MCF 10A (cell line): ENCODE results near the gene COA1. TPM values are rescaled to one million over a fixed set of nuclear protein-coding genes. Genes with fewer than 3 reads are reported as not detected.

Experiments used
- BruUV-seq: library from RNA; stranded (reverse); fragments of 400-500 nt; replicated peaks from 2 replicates; lab custom pipeline; 2021; lab: Mats Ljungman, UMichigan
- CTCF ChIA-PET: fragments of 300-600 bp; sonication (Branson Sonifier 250); formaldehyde crosslinking; extraction: SDS; loops from one replicate; lab custom pipeline; 2021; ENCODE audit warnings: antibody characterized with exemption, inconsistent platforms; lab: Yijun Ruan, JAX
- POLR2A ChIA-PET: fragments of 300-600, 350-650 bp; sonication (Branson Sonifier 250); formaldehyde crosslinking; extraction: SDS; loops from one replicate; lab custom pipeline; 2020; ENCODE audit warnings: antibody characterized with exemption, inconsistent platforms; lab: Yijun Ruan, JAX
- DNase-seq: peaks from one replicate; pipeline ENCODE4 v3.0.0-alpha.2; 2018; ENCODE audit not compliant: unreplicated experiment
- H3K27ac Mint-ChIP-seq: one replicate; pipeline ENCODE4 v1.8.0; 2022; ENCODE audit warnings: mild to moderate bottlenecking, low read depth, mixed read lengths; ENCODE audit not compliant: unreplicated experiment
- H3K27me3 Mint-ChIP-seq: one replicate; pipeline ENCODE4 v1.8.0; 2022; ENCODE audit warnings: mixed read lengths; ENCODE audit not compliant: insufficient read depth, unreplicated experiment
- H3K36me3 Mint-ChIP-seq: one replicate; pipeline ENCODE4 v1.8.0; 2022; ENCODE audit warnings: mild to moderate bottlenecking, moderate library complexity, mixed read lengths; ENCODE audit not compliant: insufficient read depth, unreplicated experiment
- H3K4me1 Mint-ChIP-seq: one replicate; pipeline ENCODE4 v1.8.0; 2022; ENCODE audit warnings: mixed read lengths; ENCODE audit not compliant: insufficient read depth, unreplicated experiment
- H3K4me3 Mint-ChIP-seq: one replicate; pipeline ENCODE4 v1.8.0; 2022; ENCODE audit warnings: mild to moderate bottlenecking, moderate library complexity, mixed read lengths; ENCODE audit not compliant: unreplicated experiment
- H3K9me3 Mint-ChIP-seq: one replicate; pipeline ENCODE4 v1.8.0; 2022; ENCODE audit warnings: mixed read lengths; ENCODE audit not compliant: unreplicated experiment
- CTCF ChIP-seq: fragments of 200-600 bp; IDR thresholded peaks from one replicate; pipeline ENCODE4 v1.8.0; 2022; ENCODE audit warnings: antibody characterized with exemption, mild to moderate bottlenecking; ENCODE audit not compliant: unreplicated experiment
- intact Hi-C: fragments of 100-400 bp; cut with micrococcal nuclease; formaldehyde crosslinking; loops from 2 replicates; pipeline ENCODE4 v1.14.1; 2022
- total RNA-seq: library from RNA; stranded (reverse); gene quantifications from 2 replicates; pipeline ENCODE4 v1.2.3, GENCODE V29; 2022

COA1 gene
- total RNA-seq, 1 experiment from 2014 or later = 68.5 TPM

DNA sequence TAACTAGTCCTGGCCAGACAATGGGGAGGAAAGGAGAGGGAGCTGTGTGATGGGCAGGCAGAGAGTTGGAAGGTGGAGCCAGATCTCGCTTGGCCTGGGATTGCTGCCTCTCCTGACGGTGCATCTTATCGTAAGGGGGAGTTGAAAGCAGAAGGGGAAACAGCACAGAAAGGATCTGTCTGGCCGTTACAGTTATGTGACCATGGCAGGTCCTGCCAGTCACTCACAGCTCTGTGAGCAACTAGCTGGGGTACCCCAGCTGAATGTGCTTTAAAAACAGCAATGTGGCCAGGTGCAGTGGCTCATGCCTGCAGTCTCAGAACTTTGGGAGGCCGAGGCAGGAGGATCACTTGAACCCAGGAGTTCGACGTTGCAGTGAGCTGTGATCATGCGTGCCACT is 37.2 kb upstream of the COA1 start:
- TF ChIP-seq CTCF = no peak
- intact Hi-C loops = no loop called here
- CTCF ChIA-PET = interaction anchor here (0.5 kb wide), 1 partner anchor 66 kb away, joined by 3 read pairs; no protein-coding TSS in a partner anchor
- DNase-seq = no peak
- POLR2A ChIA-PET = interaction anchor here (0.6 to 11.8 kb wide), 6 partner anchors 12 to 184 kb away, joined by 3 to 188 read pairs (median 6); partner anchors contain the start of genes COA1 and STK17A
- Mint-ChIP-seq H3K36me3 (peaks cover 13% of the 10 kb centered on the region), H3K4me3 (no peak overlapping the region), H3K27ac (no peak overlapping the region), H3K9me3 (no peaks in the 10 kb centered on the region), H3K27me3 (no peaks in the 10 kb centered on the region), H3K4me1 (peaks cover 30% of the 10 kb centered on the region)
- no TSS peak for BruUV-seq

GRCh38 chr7:43764807-43765491 is 35.6 kb upstream of the COA1 start:
- Mint-ChIP-seq H3K4me1 (peaks cover 36% of the 10 kb centered on the region), H3K4me3 (peak overlapping the region; percentile 62), H3K9me3 (no peaks in the 10 kb centered on the region), H3K36me3 (peaks cover 13% of the 10 kb centered on the region), H3K27ac (peak overlapping the region; percentile 81), H3K27me3 (no peaks in the 10 kb centered on the region)
- no peak for TF ChIP-seq CTCF
- BruUV-seq = no TSS peak
- DNase-seq = peak; percentile 87
- ChIA-PET CTCF (interaction anchor here (0.6 to 1.6 kb wide), 13 partner anchors 8 to 183 kb away, joined by 3 to 7 read pairs (median 4); partner anchors contain the start of gene STK17A), POLR2A (interaction anchor here (0.6 to 11.8 kb wide), 35 partner anchors 9 to 1835 kb away, joined by 3 to 188 read pairs (median 6); partner anchors contain the start of genes C7orf25, COA1, MRPL32 and MRPS24)
- intact Hi-C loops = loop anchor here (2.0 kb wide), 1 partner anchor 36 kb away; the partner anchor contains the start of gene COA1

- H3K4me3 Mint-ChIP-seq = peak overlapping the region; percentile 62
- peaks cover 13% of the 10 kb centered on the region for H3K36me3 Mint-ChIP-seq
- ChIA-PET CTCF (interaction anchor here (0.6 to 1.6 kb wide), 13 partner anchors 7 to 183 kb away, joined by 3 to 7 read pairs (median 4); partner anchors contain the start of gene STK17A), POLR2A (interaction anchor here (0.6 to 11.8 kb wide), 37 partner anchors 8 to 980 kb away, joined by 3 to 188 read pairs (median 5); partner anchors contain the start of genes C7orf25, COA1, MRPL32 and MRPS24)
- intact Hi-C loops = loop anchor here (2.0 kb wide), 1 partner anchor 35 kb away; the partner anchor contains the start of gene COA1
- TF ChIP-seq CTCF = no peak
- no peaks in the 10 kb centered on the region for H3K27me3 Mint-ChIP-seq
- H3K27ac Mint-ChIP-seq = peak overlapping the region; percentile 81
- DNase-seq = peak; percentile 77
- no peaks in the 10 kb centered on the region for H3K9me3 Mint-ChIP-seq
- no TSS peak for BruUV-seq
- H3K4me1 Mint-ChIP-seq = peaks cover 36% of the 10 kb centered on the region
Measured at GRCh38 chr7:43764039-43764761, 34.9 kb upstream of the COA1 start.
